HG02943 (cell line): ENCODE data around the gene CUX1.

Source experiments
- ATAC-seq: cut with Tn5 transposase; IDR thresholded peaks from one replicate; pipeline ENCODE4 v1.9.1; 2021; ENCODE audit warnings: mild to moderate bottlenecking, low read depth, moderate library complexity; ENCODE audit not compliant: unreplicated experiment

Gene CUX1

GRCh38 chr7:102189756-102190155 is 372.3 kb downstream of the CUX1 start:
- ATAC-seq, result no peak

GRCh38 chr7:102190776-102191350 is 373.4 kb downstream of the CUX1 start:
- ATAC-seq, result no peak

- ATAC-seq, result no peak
Measured at GRCh38 chr7:102191556-102192379, 374.3 kb downstream of the CUX1 start.

DNA sequence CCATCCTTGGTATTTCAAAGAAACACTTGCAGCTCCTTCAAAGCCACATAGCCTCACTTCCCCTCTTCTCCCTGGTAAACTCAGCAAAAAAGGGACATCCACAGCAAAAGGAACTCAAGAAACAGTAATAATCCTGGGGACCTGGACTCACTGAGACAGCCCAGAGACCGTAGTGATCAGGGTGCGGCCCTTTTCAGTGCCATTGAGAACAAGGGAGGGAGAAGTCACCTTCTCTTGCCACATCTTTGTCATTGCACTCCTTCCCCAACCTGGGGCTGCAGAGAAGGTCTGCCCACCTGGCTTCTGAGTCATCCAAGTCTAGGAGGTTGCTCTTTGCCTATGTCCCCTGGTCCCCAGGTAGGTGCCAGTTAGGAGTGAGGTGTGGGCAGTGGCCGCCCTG is 375.4 kb downstream of the CUX1 start:
- no peak for ATAC-seq

DNA sequence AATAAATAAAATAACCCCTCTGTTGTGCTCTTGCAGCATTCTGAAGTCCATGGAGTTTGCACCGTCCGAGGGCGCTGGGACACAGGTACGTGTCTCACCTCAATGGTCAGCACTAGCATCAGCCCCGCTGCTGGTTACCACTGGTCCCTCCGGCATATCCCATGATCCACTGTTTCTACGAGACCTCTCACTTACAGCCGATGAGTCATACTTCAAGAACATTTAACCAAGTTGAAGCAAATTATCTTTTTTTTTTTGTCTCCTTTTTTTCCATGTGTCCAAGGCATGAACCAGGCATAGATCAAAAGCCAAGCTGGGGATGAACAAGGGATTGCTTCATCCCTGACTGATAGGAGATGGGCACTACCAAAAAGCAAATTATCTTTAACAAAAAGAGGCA is 376.4 kb downstream of the CUX1 start:
- ATAC-seq, result no peak

DNA sequence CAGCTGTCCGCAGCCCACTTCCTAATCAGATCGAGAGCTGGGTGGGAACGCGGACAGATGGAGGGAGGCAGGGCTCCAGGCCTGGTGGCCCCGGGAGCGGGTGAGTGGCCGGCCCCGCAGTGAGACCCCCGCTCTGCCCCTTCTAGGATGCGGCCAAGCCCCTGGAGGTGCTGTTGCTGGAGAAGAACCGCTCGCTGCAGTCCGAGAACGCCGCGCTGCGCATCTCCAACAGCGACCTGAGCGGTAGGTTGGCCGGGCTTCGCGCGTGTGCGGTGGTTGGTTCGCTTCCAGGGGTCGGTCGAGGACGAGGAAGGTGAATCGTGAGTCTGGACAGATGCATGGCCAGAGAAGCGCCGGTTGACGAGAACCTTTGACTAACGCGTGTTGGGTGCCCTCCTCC is 377.9 kb downstream of the CUX1 start:
- no peak for ATAC-seq

- ATAC-seq, result no peak
Measured at GRCh38 chr7:102196028-102196427, 378.6 kb downstream of the CUX1 start.

- no peak for ATAC-seq
Measured at GRCh38 chr7:102197161-102197560, 379.7 kb downstream of the CUX1 start.

GRCh38 chr7:102197599-102197998 is 380.2 kb downstream of the CUX1 start:
- no peak for ATAC-seq

DNA sequence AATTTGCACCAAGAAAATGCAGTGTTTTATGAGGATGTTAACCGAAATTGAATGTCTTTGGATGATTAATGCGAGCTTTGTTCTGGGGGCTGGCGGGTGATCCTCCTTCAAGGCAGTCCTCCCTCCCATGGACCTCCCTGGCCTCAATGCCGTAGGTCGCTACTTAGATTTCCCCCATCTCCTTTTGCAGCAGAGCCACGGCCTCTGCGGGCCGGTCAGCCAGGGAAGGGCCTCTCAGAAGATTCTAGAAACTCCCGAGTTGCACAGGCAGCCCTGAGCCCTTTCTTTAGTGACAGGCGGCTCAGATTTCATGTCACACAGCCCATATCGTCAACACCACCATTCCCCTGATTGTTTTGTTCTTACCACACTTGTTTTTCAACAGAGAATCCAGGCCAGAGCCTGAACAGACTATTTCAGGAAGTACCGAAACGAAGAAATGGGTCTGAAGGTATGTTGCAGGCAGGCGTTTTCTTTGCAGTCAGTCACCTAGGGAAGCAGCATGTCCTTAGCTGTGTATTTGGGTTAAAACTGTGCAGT is 381.1 kb downstream of the CUX1 start:
- ATAC-seq, result no peak

- no peak for ATAC-seq
Measured at GRCh38 chr7:102201576-102201975, 384.1 kb downstream of the CUX1 start.

- ATAC-seq, result no peak
Measured at GRCh38 chr7:102202556-102202955, 385.1 kb downstream of the CUX1 start.

- ATAC-seq, result no peak
Measured at GRCh38 chr7:102203218-102203617, 385.8 kb downstream of the CUX1 start.

- no peak for ATAC-seq
Measured at GRCh38 chr7:102204212-102204611, 386.8 kb downstream of the CUX1 start.

DNA sequence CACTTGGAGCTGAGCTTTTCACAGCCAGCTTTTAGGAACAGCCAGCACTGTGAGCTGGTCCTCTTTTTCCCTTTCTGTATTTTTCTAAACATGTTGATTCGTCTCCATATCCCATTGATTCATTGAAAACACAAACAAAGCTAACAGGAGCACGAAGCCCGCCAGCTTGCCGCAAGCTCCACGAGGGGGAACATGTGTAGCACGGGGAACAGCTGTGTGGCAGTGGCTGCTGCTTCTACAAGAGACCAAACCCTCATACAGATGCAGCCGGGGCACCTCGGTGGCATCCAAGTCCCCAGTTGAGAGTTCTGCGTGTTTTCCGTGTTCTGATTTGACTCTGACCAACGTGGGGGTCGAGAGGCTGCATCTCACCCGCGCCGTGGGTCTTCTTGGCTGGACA is 388.5 kb downstream of the CUX1 start:
- no peak for ATAC-seq

DNA sequence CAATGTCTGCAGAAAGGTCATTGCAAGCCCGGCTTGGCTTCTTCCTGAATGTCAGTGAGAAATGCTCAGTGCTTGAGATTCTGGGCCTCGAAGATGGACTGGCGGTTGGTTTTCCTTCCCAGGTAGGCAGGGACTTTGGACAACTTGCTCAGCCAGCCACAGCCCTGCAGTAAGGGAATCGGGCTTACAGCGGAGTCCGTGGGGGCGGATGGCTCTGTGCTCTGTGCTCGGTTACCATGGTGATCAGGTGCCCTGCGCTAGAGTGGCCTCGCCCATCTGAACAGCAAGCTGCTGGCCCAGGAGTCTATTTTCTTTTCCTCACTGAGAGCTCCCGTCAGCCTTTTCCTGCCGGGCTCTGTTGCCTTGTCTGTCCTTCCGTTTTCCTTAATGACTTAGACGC is 391.4 kb downstream of the CUX1 start:
- no peak for ATAC-seq

- ATAC-seq, result no peak
Measured at GRCh38 chr7:102210787-102211186, 393.4 kb downstream of the CUX1 start.

GRCh38 chr7:102211590-102212550 is 394.4 kb downstream of the CUX1 start:
- no peak for ATAC-seq

DNA sequence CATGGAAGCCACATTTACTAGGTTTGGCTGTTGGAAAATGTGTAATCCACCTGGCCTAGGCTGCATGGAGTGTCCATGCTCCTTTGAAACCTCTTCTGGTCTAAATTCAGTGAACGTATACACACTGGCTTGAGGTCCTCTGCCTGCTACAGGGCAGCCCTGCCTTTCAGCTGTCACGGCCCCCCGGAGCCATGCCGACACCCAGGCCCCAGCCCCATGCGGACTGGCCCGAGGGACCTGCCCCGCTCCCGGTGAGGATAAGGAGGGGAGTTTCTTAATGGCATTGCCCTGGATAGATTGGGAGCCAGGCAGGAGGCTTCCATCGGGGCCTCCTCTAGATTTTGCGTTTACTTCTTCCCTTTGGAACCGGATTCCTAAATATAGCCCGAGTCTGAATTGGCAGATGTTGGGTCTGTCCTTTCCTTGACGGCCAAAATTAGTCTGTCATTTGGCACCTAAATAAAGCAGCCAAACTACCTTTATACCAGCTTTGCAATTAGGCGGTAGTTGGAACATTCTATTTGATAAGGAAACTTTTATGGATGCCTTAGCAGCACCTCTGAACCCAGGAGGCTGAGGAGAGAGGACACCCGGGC is 397.1 kb downstream of the CUX1 start:
- ATAC-seq, result no peak

DNA sequence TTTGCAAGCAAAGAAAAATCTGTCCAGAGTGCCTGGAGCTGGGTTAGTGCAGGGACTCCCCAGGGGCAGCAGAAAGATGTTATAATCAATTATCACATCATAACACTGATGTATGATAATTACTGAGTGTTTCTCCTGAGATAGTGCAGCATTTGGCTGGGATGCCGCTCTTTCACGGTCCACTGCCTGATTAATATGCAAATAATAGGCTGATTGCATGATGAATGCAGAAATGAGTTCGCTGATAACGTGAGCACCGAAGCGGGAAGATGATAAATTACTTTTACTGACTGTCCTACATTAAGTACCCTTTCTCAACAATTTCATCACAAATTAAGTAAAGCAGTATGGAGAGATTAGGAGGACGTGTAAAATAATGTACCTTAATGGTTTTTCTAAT is 397.8 kb downstream of the CUX1 start:
- ATAC-seq, result no peak
